Tibial nerve (tissue), 4 donors: ENCODE measurements around the gene DMD. TPM values are rescaled to one million over a fixed set of nuclear protein-coding genes. Genes with fewer than 3 reads are reported as not detected.
"Not testable (repeated sequence)": the region's sequence is repeated elsewhere in the genome, so short reads cannot be mapped to it uniquely, and the experiment has no call there.

Experiments used
- DNase-seq, 2 donors: peaks; one replicate each; pipeline ENCODE4 v3.0.0-alpha.2; 2019; ENCODE audit warnings: low spot score in 2 of 2
- H3K27ac ChIP-seq, 4 donors: fragments of 200-600 bp; sonication (generic) in 3 of 4; one replicate each; pipeline ENCODE4 v1.5.1; 2017 to 2019; ENCODE audit warnings: mild to moderate bottlenecking in 1 of 4
- H3K27me3 ChIP-seq, 2 donors: fragments of 200-600 bp; sonication (generic) in 1 of 2; one replicate each; pipeline versions ENCODE4 v1.5.1 to v1.6.0; 2017 to 2019
- H3K36me3 ChIP-seq, 3 donors: fragments of 200-600 bp; sonication (generic); one replicate each; pipeline ENCODE4 v1.5.1; 2018 to 2019
- H3K4me1 ChIP-seq, 4 donors: fragments of 200-600 bp; sonication (generic) in 3 of 4; one replicate each; pipeline ENCODE4 v1.5.1; 2017 to 2019
- H3K4me3 ChIP-seq, 4 donors: fragments of 200-600 bp; sonication (generic) in 3 of 4; one replicate each; pipeline ENCODE4 v1.5.1; 2017 to 2019; ENCODE audit warnings: mild to moderate bottlenecking in 1 of 4, moderate library complexity in 1 of 4
- H3K9me3 ChIP-seq, 4 donors: fragments of 200-600 bp; sonication (generic) in 3 of 4; one replicate each; pipeline ENCODE4 v1.5.1; 2017 to 2019
- CTCF ChIP-seq, 5 experiments: fragments of 200-600 bp in 3 of 5; fragments of 450-650 bp in 2 of 5; sonication (generic) in 3 of 5; IDR thresholded peaks; one replicate each; pipeline ENCODE4 v1.5.1; 2016 to 2019; ENCODE audit warnings: antibody characterized with exemption in 5 of 5, mild to moderate bottlenecking in 3 of 5, moderate library complexity in 2 of 5
- EP300 ChIP-seq, 2 donors: sonication (generic); formaldehyde crosslinking; IDR thresholded peaks; one replicate each; pipeline ENCODE4 v1.6.1; 2017; ENCODE audit warnings: antibody characterized with exemption in 2 of 2, mild to moderate bottlenecking in 1 of 2
- POLR2A ChIP-seq, 2 donors: fragments of 450-650 bp; IDR thresholded peaks; one replicate each; pipeline ENCODE4 v1.6.1; 2017; ENCODE audit warnings: antibody characterized with exemption in 2 of 2, mild to moderate bottlenecking in 2 of 2, moderate library complexity in 2 of 2
- WGBS, 2 donors: methylation state at CpG; one replicate each; pipeline ENCODE4 v1.1.5; 2018; 5-methylcytosine and 5-hydroxymethylcytosine counted together
- total RNA-seq, 4 donors: library from RNA; depleted of rRNA; stranded (reverse); fragments of >200 nt; gene quantifications; one replicate each; pipeline ENCODE4 v1.1.0, GENCODE V29; 2016

Gene DMD
- total RNA-seq, 4 donors from 2014 or later: 156 to 345 (median 245) TPM

- Histone ChIP-seq H3K27me3 (no peaks in the 10 kb centered on the region), H3K27ac (no peak overlapping the region), H3K4me1 (no peaks in the 10 kb centered on the region), H3K9me3 (no peaks in the 10 kb centered on the region), H3K4me3 (no peak overlapping the region), H3K36me3 (no peaks in the 10 kb centered on the region)
- TF ChIP-seq CTCF (IDR thresholded peaks at IDR 0.05) (no peak), POLR2A (IDR thresholded peaks at IDR 0.05) (no peak), EP300 (IDR thresholded peaks at IDR 0.05) (no peak)
- DNase-seq: no peak
- 79 to 98% methylated on average over 3 of the region's 3 CpGs for WGBS, 2 donors
Observed at GRCh38 chrX:31934015-31934414, 1277.3 kb downstream of the DMD start.

GRCh38 chrX:31932769-31933168 is 1278.6 kb downstream of the DMD start:
- Histone ChIP-seq H3K4me1 (no peaks in the 10 kb centered on the region), H3K4me3 (no peak overlapping the region), H3K36me3 (no peaks in the 10 kb centered on the region), H3K27me3 (no peaks in the 10 kb centered on the region), H3K27ac (no peak overlapping the region), H3K9me3 (no peaks in the 10 kb centered on the region)
- WGBS, 2 donors: 71 to 93% methylated on average over 1 of the region's 1 CpG
- no peak for TF ChIP-seq CTCF (IDR thresholded peaks at IDR 0.05)
- DNase-seq: no peak

- WGBS, 2 donors: 83 to 93% methylated on average over 11 of the region's 11 CpGs
- DNase-seq, H3K36me3 ChIP-seq, H3K4me1 ChIP-seq, H3K27ac ChIP-seq, H3K4me3 ChIP-seq, H3K27me3 ChIP-seq, H3K9me3 ChIP-seq: not testable (repeated sequence)
Observed at GRCh38 chrX:31932320-31932719, 1279.0 kb downstream of the DMD start.

GRCh38 chrX:31931225-31931624 is 1280.1 kb downstream of the DMD start:
- Histone ChIP-seq H3K36me3 (no peaks in the 10 kb centered on the region), H3K27me3 (no peaks in the 10 kb centered on the region), H3K4me3 (no peak overlapping the region), H3K4me1 (no peaks in the 10 kb centered on the region), H3K27ac (no peak overlapping the region), H3K9me3 (no peaks in the 10 kb centered on the region)
- WGBS, 2 donors: 30 to 41% methylated on average over 3 of the region's 3 CpGs
- TF ChIP-seq POLR2A (IDR thresholded peaks at IDR 0.05): no peak
- no peak for DNase-seq

GRCh38 chrX:31929366-31929765 is 1282.0 kb downstream of the DMD start:
- Histone ChIP-seq H3K27ac (no peak overlapping the region), H3K4me1 (no peaks in the 10 kb centered on the region), H3K36me3 (no peaks in the 10 kb centered on the region), H3K4me3 (no peak overlapping the region), H3K9me3 (no peaks in the 10 kb centered on the region), H3K27me3 (no peaks in the 10 kb centered on the region)
- 65 to 84% methylated on average over 5 of the region's 5 CpGs for WGBS, 2 donors
- DNase-seq: no peak
- TF ChIP-seq EP300 (IDR thresholded peaks at IDR 0.05): no peak
- no peak for TF ChIP-seq POLR2A (IDR thresholded peaks at IDR 0.05)
- TF ChIP-seq CTCF (IDR thresholded peaks at IDR 0.05): no peak

- TF ChIP-seq POLR2A (IDR thresholded peaks at IDR 0.05) (no peak), CTCF (IDR thresholded peaks at IDR 0.05) (no peak), EP300 (IDR thresholded peaks at IDR 0.05) (no peak)
- no peak for DNase-seq
- H3K36me3 ChIP-seq: no peaks in the 10 kb centered on the region
- peak overlapping the region in 1 of 4 donors; percentile 37 for H3K27ac ChIP-seq
- H3K4me3 ChIP-seq: peak overlapping the region in 1 of 4 donors; percentile 12
- 29 to 55% methylated on average over 2 of the region's 2 CpGs for WGBS, 2 donors
- H3K4me1 ChIP-seq: no peaks in the 10 kb centered on the region
- H3K27me3 ChIP-seq: peaks cover 0 to 4% of the 10 kb centered on the region in 2 donors
- H3K9me3 ChIP-seq: no peaks in the 10 kb centered on the region
Observed at GRCh38 chrX:31921236-31921635, 1290.1 kb downstream of the DMD start.
